ENCODE data around the gene NEK6. TPM values are rescaled to one million over a fixed set of nuclear protein-coding genes. Genes with fewer than 3 reads are reported as not detected.
A peak's percentile ranks its signal among the peaks of the same experiment; 100 is the strongest.

NEK6 gene
- total and polyA plus RNA-seq, 9 of the 15 experiments (the other 6 are each of a cell fraction or from before 2014, with no cell fraction given), result 3.1 to 19.0 (median 8.4) TPM

- TF ChIP-seq CHD7 (IDR thresholded peaks at IDR 0.05; ENCODE audit: low read depth, low read length), result no peak
- TF ChIP-seq ZNF436 (CRISPR knock-in tag; IDR thresholded peaks at IDR 0.05), result no peak
- TF ChIP-seq HDAC1 (IDR thresholded peaks at IDR 0.05), result peak in 1 of 2 experiments; percentile 48; a peak in 1 of 4 replicates
- TF ChIP-seq, protein P1, sequence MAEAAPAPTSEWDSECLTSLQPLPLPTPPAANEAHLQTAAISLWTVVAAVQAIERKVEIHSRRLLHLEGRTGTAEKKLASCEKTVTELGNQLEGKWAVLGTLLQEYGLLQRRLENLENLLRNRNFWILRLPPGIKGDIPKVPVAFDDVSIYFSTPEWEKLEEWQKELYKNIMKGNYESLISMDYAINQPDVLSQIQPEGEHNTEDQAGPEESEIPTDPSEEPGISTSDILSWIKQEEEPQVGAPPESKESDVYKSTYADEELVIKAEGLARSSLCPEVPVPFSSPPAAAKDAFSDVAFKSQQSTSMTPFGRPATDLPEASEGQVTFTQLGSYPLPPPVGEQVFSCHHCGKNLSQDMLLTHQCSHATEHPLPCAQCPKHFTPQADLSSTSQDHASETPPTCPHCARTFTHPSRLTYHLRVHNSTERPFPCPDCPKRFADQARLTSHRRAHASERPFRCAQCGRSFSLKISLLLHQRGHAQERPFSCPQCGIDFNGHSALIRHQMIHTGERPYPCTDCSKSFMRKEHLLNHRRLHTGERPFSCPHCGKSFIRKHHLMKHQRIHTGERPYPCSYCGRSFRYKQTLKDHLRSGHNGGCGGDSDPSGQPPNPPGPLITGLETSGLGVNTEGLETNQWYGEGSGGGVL (CRISPR knock-in tag; IDR thresholded peaks at IDR 0.05), result no peak
- TF ChIP-seq SNIP1 (IDR thresholded peaks at IDR 0.05; ENCODE audit: low read depth), result no peak
- TF ChIP-seq MTA2 (IDR thresholded peaks at IDR 0.05; ENCODE audit: low read depth), result peak; percentile 29; the same call in 1 of the 2 replicates
- no peak for TF ChIP-seq PTBP1 (IDR thresholded peaks at IDR 0.05; ENCODE audit: low read depth, low read length)
- TF ChIP-seq HNRNPL (IDR thresholded peaks at IDR 0.05; ENCODE audit: low read depth, low read length), result no peak
- no peak for TF ChIP-seq MED1 (CRISPR knock-in tag; IDR thresholded peaks at IDR 0.05; ENCODE audit: borderline replicate concordance)
- TF ChIP-seq, protein P2, sequence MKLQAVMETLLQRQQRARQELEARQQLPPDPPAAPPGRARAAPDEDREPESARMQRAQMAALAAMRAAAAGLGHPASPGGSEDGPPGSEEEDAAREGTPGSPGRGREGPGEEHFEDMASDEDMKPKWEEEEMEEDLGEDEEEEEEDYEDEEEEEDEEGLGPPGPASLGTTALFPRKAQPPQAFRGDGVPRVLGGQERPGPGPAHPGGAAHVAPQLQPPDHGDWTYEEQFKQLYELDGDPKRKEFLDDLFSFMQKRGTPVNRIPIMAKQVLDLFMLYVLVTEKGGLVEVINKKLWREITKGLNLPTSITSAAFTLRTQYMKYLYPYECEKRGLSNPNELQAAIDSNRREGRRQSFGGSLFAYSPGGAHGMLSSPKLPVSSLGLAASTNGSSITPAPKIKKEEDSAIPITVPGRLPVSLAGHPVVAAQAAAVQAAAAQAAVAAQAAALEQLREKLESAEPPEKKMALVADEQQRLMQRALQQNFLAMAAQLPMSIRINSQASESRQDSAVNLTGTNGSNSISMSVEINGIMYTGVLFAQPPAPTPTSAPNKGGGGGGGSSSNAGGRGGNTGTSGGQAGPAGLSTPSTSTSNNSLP (IDR thresholded peaks at IDR 0.05; ENCODE audit: borderline replicate concordance, low read depth, low read length), result no peak
Measured at GRCh38 chr9:124285490-124285889, 27.7 kb downstream of the NEK6 start (continued).

All from K562 (cell line).